Activated T-cell treated with anti-CD3 and anti-CD28 coated beads for 48 hours (primary cell): ENCODE results near the gene TMEM164.
"Not testable (repeated sequence)": the region's sequence is repeated elsewhere in the genome, so short reads cannot be mapped to it uniquely, and the experiment has no call there.

Experiments used
- DNase-seq: peaks from one replicate; pipeline ENCODE4 v3.0.0-alpha.2; 2020; ENCODE audit warnings: low read depth

TMEM164 gene

DNA sequence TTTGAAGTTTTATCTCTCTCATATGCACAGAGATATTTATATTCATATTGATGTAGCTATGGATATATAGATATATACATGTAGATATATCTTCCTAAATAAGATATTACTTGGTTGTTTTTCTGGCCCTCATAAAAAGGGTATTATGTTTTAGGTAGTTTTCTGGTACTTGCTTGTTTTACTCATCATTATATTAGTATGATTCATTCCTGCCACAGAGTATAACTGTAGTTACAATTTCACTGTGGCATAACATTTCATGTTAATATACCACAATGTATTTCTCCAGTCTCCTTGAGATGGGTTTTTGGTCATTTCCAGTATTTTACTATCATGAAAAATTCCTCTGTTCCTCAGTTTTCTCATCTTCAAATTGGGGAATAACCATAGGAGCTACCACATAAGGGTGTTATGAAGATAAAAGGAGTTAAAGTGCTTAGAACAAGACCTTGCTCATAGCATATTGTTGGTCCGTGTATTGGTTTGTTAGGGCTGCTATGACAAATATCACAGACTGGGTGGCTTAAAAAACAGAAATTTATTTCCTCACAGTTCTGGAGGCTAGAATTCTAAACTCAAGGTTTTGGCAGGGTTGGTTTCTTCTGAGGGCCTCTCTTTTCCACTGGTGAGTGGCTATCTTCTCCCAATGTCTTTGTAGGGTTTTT is 129.7 kb downstream of the TMEM164 start:
- no peak for DNase-seq

DNA sequence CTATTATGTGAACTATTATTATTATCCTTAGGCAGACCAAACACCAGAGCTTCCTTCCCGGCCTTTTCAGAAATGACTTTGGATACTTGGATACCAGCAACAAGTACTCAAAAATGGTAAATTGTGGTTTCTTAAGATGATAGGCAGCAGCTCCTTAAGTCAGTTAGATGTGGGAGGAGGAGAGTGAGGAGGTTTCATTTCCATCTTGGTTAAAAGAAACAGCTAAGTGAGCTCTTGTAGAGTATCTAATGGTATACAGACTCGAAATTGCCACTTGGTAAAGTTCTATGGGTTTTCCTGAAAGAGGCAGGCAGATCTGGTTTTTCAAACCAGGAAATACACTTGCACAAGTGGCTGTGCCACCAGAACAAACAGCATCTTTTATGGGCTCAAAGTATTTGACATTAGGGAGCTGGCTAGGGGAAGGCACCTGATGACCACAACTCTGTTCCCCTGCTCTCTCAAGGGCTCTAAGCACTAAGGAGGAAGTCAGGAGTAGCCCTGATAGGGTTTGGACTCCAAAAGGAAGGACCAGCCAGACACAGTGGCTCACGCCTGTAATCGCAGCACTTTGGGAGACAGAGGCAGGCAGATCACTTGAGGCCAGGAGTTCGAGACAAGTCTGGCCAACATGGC is 130.9 kb downstream of the TMEM164 start:
- no peak for DNase-seq

DNA sequence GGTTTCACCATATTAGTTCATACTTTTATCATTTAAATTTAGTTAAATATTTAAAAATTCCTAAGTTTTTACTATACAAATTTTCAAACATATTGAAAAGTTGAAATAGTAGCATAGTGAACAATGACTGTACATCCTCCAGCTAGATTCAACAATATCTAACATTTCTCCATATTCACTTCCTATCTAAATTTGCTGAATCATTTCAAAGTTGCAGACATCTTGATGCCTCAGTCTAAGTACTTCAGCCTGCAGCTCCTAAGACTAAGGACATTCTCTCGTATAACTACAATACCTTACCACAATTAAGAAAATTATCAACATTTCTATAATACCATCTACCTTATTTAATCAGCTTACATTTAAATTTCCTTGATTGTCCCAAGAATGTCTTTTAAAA is 132.7 kb downstream of the TMEM164 start:
- no peak for DNase-seq

DNA sequence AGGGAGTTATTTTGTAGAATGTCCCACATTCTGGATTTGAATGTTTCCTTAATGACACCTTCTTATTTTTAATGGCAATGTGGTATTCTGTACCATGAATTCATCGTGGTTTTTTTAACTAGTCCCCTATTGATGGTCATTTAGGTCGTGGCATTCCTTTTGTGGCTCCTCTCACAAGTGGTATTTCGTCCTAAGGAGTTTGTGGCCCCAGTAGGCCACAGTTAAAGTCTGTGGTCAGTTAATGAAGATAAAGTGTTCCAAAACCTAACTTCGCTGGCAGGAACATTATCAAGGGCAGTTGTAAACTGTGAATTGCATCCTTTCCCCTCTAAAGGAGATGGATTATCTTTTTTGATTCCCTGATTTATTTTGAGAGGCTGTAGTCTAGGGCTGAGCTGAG is 133.2 kb downstream of the TMEM164 start:
- no peak for DNase-seq

DNA sequence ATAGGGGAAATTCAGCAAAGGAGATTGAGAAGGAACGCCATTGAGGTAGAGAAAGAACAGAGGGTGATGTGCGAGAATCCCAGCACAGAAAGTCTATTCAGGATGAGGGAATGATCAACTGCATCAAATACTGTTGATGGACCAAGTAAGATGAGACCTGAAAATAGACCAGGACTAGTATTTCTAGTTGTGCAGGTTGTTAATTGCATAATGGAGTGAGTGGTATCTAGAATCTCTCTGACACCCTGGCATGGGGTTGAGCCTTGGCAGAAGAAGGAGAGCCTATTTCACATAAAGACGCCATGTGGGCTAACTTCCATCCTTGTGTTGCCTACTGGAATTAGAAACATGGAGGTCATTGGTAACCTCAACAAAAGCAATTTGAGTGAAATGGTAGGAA is 135.6 kb downstream of the TMEM164 start:
- DNase-seq, result no peak

DNA sequence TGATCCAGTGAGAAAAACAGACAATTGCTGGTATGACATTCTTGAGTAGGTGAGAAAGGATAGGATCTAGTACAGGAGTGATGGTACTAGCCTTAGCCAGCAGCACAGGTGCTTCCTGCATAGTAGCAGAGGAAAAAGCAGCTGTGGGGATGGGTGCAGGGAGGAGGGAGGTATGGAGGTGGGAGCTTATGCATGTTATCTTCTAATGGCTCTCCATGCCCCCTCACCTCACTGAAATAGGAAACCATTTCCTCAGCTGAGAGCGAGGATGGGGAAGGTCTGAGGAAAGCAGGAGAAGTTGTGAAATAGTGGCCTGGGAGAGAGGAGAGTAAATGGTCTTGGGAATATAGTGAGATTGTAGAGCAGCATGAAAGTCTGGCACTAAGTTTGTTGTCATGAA is 136.3 kb downstream of the TMEM164 start:
- DNase-seq, result no peak

DNA sequence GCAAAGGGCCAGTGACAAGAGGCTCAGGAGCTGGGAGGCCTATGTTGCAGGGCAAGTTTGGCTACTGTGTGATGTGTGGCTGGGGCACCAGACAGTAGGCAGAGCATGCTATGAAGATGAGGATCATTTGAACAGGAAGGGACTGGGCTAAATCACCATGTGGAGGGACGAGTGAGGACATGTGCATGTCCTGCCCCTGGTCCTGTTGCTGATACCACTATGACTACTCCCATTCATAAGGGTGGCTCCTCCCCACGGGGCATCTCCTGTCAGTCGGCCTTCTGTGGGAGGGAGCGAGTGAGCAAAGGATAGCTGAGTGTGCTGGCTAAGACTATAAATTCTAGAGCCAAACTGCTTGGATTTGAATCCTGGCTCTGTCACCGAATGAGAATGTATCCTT is 139.2 kb downstream of the TMEM164 start:
- no peak for DNase-seq

DNA sequence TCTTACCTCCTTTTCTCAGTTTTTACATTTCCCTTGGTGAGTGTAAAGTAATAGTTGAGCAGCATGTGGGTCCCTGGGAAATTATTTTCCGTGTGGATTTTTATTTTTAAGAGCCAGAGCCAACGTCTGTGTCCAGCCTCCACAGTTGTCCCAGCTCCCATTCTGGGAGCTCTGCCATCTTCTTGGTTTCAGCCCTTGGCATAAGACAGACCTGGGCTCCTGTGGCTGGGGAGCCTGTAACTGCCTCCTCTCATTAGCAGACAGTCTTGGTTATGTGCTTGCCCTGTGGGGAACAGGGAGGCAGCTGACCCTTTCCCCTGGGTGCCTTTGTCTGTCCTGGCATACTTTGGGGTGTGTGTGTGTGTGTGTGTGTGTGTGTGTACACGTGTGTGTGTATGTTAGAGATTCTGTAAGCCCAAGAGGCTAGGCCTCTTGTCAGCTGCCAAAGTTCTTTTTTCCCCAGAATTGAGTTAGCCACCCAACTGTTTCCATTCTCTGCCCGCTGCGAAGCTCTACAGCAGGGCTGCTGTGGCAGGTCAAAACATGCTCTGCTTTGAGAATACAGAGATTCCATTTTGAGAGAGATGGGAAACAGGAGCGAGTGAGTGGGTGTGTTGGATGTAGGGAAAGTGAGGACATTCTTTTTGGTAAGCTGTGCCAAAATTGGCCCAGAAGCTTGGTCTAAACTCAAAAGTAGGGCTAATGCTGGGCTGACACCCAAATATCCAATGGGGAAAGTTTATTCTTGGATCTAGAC is 140.7 kb downstream of the TMEM164 start:
- DNase-seq, result no peak

DNA sequence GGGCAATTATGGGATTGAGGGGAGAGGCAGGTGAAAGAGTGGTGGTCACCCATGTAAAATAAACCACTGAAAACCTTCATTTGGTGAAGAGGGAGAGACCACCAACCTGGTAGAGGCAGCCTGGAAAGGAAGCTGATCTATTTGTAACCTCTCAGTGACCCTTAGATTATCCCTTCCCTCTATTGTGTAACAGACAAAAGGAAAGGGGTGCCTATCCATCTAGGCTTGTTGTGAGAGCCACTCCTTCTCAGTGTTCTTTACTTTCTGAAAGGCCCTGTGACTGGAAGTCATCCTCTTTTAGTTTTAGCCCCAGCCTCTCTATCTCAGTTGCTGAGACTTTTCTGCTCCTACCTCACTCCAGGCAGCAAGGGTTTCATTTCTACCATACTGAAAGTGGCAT is 142.4 kb downstream of the TMEM164 start:
- no peak for DNase-seq

DNA sequence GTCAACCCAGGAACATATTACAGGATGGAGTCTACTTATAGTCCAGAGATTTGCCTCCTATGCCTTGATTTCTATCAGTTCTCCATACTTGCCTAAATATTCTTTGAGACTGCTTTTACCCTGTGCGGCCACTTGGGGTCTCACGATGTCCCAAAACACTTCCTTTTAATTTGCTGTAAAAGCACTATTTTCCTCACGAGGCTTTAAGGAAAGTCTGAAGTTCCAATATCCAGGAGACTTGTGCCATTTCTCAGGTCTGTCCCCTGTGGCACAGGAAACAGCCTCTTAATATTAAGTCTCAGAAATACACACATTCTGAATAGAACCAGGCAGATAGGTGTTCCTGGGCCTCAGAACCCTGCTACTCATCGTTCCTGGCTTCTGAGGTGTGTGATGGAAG is 142.9 kb downstream of the TMEM164 start:
- no peak for DNase-seq

DNA sequence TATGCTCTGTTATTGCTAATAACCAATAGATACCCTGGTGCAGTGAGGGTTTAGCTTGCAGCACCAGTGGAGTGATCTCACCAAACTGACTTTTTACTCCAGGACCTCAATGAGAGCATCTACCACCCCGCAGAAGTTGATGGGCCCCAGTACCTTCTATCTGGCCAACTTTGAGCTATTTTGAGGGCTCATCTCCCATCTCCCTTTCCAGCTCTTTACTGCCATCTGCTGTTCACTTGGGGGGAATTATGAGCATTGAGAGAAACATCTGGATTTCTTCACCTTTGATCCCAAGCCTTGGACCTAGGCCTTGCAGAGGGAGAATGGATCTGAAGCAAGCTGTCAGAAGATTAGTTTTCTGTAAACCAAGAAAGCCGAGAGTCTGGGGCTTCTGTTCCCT is 143.6 kb downstream of the TMEM164 start:
- DNase-seq, result no peak

DNA sequence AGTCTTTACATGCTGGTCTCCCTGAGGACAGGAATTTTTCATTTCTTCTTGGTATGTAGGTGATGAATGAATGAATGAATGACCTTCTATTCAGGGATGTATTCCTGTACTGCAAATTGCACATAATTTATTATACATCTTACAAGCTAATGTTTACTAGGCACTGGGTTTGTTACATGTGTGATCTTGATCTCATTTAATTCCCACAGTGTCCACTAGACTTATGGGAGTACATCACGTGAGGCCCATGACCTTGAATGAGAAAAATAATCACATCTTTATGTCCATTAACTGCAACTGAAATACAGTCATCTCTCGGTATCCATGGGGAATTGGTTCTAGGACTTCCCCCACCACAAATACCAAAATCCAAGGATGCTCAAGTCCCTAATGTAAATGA is 150.3 kb downstream of the TMEM164 start:
- no peak for DNase-seq

DNA sequence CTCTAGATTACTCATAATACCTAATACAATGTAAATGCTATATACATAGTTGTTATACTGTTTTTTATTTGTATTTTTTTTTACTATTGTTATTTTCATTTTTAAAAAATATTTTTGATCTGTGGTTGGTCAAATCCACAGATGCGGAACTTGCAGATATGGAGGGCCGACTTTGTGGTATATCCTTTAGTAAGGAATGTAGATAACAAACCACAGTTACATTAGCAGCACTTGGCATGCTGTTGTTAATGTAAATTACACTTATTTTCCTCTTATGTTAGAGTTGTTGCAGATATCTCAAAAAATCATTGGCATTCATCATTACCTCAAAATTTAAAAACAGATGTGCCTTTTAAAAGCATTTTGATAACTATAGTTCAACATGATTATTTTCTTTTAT is 151.0 kb downstream of the TMEM164 start:
- no peak for DNase-seq

DNA sequence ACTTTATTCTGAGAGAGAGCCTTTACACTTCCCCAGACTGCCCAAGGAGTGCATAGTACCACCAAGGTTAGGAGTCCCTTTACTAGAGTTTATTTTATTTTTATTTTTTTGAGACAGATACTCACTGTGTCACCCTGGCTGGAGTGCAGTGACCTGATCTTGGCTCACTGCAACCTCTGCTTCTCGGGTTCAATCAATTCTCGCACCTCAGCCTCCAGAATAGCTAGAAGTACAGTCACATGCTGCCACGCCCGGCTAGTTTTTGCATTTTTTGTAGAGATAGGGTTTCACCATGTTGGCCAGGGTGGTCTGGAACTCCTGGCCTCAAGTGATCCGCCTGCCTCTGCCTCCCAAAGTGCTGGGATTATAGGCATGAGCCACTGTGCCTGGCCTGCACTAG is 151.4 kb downstream of the TMEM164 start:
- DNase-seq, result not testable (repeated sequence)

DNA sequence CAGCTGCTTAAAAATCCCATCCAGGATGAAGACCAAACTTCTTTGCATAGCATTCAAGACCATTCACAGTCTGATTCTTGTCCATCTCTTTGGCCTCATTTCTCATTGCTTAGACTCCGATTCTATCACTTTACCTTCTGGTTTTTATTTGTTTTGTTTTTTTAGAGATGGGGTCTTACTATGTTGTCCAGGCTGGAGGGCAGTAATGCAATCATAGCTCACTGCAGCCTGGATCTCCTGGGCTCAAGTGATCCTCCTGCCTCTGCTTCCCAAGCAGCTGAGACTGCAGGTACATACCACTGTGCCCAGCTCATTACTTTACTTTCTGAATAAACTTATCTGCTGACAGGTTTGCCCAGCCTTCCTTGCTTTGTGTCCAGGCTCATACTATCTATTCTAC is 152.8 kb downstream of the TMEM164 start:
- no peak for DNase-seq

DNA sequence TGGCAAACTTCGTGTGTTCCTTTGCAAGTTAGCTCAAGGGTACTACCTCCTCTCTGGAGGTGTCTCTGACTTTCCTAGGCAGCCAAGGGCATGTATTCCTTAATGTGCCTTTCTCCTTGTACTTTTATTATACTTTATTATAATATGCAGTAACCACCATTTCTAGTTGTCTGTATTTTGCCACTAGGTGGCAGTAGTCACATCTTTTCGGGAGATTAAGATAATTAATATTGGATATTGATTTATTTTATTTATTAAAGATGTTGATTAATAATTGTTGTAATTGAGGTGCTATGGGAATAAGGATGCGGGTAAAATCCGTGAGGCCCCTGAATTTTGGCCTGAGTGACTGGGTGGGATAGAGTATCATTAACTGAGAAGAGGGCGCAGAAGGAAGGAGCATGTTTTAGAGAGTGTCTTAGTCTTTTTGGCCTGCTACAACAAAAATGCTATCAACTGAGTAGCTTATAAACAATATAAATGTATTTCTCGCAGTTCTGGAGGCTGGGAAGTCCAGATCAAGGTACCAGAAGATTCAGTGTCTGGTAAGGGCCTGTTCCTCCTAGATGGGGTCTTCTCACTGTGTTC is 153.3 kb downstream of the TMEM164 start:
- no peak for DNase-seq

DNA sequence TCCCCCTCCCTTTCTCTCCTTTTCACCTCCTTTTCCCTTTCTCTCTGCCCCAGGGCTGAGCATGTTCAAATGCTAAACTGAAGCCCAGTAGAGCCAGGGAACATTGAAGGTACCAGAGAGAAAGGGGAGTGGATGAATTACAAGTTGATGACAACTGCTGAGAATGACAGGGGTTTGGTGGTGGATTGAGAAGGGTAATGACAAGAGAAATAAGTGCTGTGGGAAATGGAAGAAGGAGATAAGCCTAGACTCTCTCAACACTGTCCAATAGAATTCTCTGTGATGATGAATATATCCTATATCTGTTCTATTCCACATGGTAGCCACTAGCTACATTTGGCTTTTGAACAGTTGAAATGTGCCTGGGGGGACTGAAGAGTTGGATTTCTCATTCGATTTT is 154.5 kb downstream of the TMEM164 start:
- no peak for DNase-seq

DNA sequence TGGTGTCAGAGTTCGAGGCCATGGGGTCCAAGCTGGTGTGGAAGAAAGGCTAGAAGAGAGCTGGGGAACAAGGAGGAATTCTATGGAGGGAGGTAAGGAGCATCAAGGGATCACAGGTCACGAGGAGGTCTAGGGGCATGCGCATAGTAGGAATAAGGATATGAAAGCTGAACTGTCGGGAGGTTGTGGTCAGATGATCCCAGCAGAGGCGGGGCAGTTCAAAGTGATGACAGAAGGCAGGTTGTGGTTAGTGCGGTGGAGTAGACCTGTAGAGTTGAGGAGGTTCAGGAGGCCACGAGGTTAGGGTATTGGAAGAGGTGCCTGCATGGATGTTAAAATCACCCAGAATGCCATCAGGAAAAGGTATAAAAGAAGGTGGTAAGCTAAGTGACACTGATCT is 156.3 kb downstream of the TMEM164 start:
- no peak for DNase-seq

DNA sequence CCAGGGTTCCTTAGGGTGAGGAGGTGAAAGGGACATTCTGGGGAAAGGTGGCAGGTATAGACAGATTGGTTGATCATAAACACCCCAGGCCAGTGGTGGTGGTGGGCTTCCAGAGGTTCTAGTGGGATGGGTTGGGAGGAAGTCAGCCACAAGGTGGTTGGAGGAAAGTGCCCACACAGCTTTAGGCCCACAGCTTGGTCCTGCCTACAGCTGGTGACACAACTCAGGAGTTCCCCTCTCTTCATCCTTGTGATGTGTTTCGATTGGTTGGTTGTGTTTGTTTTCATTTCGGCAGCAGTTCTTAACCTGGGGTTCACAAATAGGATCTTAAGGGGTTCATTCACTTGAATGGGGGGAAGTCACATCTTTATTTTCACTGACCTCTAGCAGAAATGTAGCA is 157.0 kb downstream of the TMEM164 start:
- no peak for DNase-seq

DNA sequence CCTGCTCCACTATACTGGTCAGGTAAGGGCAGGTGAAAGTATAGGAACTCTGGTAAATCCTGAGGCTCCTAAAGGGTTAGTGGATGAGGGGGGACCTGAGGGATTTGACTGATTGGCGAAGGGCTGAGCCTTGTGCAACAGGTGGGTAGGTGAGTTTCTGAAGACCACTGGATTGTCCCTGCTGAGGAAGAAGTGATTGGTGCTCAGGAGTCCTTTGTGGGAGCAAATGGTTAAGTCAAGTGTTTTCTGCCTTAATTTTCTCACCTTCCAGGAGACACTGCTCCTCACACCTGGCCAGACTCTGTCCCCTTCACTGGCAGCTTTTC is 158.4 kb downstream of the TMEM164 start:
- no peak for DNase-seq

DNA sequence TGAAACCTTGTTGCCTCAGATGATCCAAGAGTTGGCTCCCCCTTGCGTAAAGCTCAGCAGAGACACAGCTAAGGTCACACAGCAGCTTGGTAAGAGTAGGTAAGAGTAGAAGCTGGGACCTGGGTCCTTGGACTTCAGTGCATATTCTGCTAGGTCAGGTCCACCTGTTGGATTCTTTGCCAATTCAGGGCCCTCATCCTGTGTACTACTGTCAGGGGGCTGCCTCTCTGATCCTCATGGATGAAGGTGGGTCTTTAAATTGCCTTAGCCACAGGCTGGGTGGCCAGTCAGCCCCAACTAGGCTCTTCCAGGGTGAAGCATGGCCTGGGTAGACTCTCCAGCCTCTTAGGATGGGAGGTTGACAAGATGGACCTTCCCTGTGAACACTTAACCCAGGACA is 159.2 kb downstream of the TMEM164 start:
- no peak for DNase-seq

DNA sequence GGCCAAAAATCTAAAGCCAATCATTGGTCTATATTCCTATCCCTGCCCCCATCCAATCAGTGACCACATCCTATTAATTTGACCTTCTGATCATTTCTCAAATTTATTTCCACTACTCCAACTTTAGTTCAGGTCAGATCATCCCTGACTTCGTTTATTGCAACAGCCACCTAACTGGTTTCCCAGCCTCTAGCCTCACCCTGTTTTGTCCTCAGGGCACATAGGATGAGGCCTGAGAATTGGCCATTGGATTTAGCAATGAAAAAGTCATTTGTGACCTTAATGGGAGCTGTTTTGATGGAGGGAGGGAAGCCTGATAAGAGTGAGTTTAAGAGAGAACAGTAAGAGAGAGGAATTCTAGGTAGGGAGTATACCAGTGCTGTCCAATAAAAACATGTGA is 160.0 kb downstream of the TMEM164 start:
- no peak for DNase-seq

DNA sequence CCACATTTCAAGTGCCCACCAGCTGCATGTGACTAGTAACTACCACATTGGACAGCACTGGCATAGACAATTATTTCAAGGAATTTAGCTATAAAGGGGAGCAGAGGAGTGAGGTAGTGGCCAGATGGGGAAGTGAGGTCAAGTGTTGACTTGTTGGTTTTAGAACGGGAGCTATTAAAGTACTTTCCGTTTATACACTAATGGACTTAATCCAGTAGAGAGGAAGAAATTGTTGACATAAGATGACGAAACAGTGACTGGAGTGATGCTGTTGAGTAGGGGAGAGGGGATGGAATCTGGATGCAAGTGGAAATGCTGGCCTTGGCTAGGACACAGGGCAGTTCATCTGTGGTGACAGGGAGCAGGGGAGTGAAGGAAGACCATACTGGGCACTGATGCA is 160.6 kb downstream of the TMEM164 start:
- DNase-seq, result no peak
